GM18519 (cell line): ENCODE results near the gene CDC42BPA.

Source experiments
- ATAC-seq: cut with Tn5 transposase; IDR thresholded peaks from one replicate; pipeline ENCODE4 v1.9.1; 2021; ENCODE audit warnings: mild to moderate bottlenecking, moderate library complexity; ENCODE audit not compliant: unreplicated experiment, low FRiP score

Gene CDC42BPA

GRCh38 chr1:227335242-227336020 is 17.1 kb upstream of the CDC42BPA start:
- no peak for ATAC-seq

GRCh38 chr1:227333423-227333822 is 15.1 kb upstream of the CDC42BPA start:
- no peak for ATAC-seq

DNA sequence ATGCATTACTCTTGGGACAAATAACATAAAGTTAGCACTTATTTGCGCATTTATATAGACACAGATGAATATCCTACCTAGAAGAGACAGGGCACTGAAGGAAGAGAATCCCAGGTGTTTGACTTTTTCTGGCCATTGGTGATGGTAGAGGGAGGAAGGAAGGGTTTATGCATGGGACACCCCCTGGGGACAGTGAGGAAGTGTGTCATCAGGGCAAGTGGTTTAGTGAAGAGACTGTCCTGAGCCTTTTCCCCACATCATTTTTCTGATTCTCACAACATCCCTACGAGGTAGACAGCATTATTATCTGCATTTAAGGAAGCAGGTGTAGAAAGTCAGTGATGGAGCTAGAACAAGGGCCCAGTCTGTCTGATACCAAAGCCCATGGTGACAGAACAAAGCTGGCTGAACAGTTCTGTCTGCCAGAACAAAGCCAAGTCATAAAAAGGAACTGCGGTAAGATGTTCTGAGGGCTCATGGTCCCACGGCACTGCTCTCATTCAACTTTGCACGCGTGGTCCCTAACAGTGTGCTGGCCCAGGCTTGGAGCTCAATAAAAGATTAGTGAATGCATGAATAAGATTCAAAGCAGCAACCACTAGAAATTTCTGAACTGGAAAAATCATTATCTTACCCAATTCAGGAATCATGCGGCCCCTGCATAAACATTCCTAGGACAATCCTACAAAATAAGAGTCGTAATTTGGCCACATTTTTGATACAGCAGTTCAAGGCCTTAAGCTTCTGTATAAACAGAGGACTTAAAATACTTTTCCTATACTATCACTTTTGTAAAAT is 12.2 kb upstream of the CDC42BPA start:
- ATAC-seq: no peak

- no peak for ATAC-seq
These were observed 10.2 kb upstream of the CDC42BPA start for GRCh38 chr1:227328405-227329019.

DNA sequence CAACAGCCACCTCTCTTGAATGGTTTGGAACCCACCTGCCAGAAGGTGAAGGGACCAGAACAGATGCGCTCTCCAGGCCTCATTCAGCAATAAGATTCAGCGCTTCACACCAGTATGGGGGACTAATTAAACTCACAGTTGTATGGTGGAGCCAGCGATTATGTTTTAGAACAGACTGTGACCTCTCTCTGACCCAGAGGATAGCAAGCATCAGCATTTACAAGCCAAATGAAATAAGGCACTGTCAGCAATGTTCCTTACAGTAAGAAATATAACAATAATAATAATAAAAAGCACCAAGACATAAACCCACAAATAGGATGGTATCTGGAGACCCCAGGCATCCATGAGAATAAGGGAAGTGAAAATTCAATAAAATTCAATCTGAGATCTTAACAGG is 6.9 kb upstream of the CDC42BPA start:
- ATAC-seq: no peak

- ATAC-seq: no peak
These were observed 5.6 kb upstream of the CDC42BPA start for GRCh38 chr1:227323967-227324268.

DNA sequence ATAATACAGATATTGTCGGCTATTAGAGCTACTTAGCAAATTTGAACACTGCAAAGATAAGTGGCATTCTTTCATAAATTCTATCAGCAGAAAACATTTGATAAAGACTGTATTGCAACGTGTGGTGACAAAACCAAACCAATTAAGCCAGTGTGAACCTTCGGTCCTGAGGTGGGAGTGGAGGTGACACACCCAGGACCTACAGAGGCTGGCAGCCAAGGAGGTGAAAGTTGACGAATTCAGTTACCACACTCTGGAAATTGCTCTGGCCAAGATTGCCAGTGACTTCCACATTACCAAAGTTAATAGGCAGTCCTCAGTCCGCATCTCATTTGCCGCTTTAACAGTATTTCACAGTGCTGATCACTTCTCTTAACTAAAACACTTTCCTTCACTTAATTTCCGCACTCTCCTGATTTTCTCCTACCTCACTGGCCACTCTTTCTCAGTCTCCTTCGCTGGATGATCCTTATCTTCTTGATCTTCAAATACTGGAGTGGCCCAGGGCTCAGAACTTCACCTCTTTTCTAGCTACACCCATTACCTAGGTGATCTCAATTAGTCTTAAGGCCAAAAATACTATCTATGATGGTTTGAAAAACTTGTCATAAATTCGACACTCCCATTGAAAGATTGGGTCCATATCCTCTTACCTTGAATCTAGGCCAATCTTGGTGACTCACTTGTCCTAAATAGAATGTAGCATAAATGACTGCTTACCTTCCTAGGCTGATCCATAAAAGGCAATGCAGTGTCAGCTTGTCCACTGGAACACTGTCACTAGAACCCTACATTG is 5.1 kb upstream of the CDC42BPA start:
- no peak for ATAC-seq

DNA sequence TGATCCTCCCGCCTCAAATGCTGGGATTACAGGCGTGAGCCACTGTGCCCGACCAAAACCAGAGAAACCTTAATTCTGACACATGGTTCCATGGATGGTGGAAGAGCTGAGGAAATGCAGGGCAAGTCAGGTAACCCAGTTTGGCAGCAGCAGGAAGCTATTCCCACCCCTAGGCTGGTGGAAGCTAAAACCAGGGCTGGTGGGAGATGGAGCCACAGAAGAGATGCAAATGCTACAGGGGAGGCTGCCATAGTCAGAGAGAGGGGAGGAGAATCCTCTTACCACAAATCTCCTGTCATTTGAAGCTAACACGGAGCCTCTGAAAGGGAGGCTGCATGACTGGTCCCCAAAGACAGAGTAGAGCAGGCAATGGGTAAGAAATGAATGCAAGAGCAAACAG is 4.1 kb upstream of the CDC42BPA start:
- no peak for ATAC-seq

GRCh38 chr1:227321035-227321434 is 2.7 kb upstream of the CDC42BPA start:
- no peak for ATAC-seq

- ATAC-seq: no peak
These were observed 2.2 kb upstream of the CDC42BPA start for GRCh38 chr1:227320476-227320875.

GRCh38 chr1:227318853-227319607 is 738 bp upstream of the CDC42BPA start:
- ATAC-seq: no peak

GRCh38 chr1:227317523-227318015 is 723 bp downstream of the CDC42BPA start:
- ATAC-seq: no peak

- ATAC-seq: no peak
These were observed 1.3 kb downstream of the CDC42BPA start for GRCh38 chr1:227317011-227317451.

- no peak for ATAC-seq
These were observed 1.8 kb downstream of the CDC42BPA start for GRCh38 chr1:227316456-227316855.

- no peak for ATAC-seq
These were observed 2.5 kb downstream of the CDC42BPA start for GRCh38 chr1:227315629-227316346.

DNA sequence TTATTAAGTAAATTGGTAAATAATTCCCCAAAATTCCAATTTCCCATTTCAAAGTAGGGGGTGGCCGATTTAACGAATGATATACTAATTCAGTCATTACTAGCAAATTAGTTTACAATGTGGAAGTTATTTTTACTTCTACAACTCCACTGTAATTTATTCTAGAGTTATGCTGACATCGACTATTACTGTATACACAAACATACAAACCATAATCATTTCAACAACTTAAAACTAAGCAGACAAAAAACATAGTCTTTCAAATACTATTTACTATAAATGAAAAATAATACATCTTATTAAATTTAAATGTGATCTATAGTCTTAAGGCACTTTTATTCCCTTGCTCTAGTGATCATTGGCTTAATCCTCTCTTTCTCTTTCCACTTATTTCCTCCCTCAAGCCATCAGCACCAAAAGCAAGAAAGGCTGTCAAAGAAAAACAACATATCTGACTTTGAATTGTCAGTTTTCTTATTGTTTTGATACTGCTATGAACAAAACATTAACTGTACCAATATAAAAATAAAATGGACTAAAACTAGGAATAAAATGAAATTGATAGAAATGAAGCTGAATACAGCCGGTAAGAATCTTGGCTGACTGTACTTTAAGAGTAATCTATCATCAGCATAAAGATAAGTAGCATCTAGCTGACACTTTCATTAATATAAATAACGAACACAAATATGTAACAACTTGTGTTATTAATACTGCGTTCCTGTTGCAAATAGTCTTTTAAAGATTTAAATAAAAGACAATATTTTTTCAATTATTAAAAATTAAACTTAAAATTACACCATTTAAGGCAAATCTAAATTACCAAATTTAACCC is 4.1 kb downstream of the CDC42BPA start:
- no peak for ATAC-seq

DNA sequence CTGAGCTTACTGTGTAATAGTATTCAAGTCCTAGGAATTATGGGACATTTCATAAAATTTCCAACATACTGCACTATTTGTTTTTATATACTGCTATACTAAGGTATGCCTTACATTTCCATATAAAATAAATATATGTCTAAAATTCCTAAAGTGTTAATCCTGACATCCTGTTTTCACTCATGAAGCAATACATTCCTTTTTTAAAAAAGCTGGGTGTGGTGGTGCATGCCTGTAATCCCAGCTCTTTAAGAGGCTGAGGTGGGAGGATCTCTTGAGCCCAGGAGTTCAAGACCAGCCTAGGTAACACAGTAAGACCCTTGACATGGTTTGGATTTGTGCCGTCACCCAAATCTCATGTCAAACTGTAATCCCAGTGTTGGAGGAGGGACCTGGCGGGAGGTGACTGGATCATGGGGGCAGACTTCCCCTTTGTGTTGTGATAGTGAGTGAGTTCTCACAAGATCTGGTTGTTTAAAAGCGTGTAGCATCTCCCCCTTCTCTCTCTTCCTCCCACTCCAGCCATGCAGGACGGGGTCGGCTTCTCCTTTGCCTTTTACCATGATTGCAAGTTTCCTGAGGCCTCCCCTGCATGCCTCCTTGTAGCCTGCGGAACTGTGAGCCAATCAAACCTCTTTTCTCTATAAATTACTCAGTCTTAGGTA is 5.8 kb downstream of the CDC42BPA start:
- ATAC-seq: no peak
